GM18861 (cell line): Measurements from ENCODE around the gene POLA2.
"Not testable (repeated sequence)": the region's sequence is repeated elsewhere in the genome, so short reads cannot be mapped to it uniquely, and the experiment has no call there.

Source experiments
- ATAC-seq: cut with Tn5 transposase; IDR thresholded peaks from one replicate; pipeline ENCODE4 v1.9.1; 2021; ENCODE audit not compliant: unreplicated experiment

POLA2 gene

DNA sequence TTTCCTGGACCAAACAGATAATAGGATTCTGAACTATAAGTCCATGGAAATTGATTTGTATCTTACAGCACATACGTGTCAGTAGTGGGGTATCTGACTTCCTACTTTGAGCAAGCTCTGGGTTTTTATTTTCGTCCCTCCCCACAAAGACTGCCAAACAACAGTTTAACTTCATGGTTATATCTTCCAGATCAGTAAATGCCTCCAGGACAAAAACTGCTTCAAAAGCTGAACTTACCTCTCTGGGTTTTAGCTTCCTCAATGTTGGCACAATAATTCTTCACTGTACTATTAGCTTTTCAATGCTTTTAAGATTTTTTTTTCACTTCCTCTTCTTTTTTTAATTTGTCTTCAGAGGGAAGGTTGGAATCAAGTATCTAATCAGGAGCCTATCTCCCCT is 67.7 kb downstream of the POLA2 start:
- no peak for ATAC-seq

GRCh38 chr11:65329944-65330403 is 68.2 kb downstream of the POLA2 start:
- ATAC-seq = no peak

DNA sequence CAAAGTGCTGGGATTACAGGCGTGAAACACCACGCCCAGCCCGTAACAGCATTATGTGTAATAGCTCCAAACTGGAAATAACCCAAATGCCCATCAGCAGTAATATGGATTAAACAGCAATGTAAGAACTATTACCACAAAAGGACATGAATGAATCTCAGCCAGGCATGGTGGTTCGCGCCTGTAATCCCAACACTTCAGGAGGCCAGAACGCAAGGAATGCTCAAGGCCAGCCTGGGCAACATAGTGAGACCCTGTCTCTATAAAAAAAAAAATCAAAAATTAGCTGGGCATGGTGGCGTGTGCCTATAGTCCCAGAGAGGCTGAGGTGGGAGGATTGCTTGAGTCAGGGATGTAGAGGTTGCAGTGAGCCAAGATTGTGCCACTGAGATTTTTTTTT is 68.8 kb downstream of the POLA2 start:
- no peak for ATAC-seq

GRCh38 chr11:65332591-65332990 is 70.8 kb downstream of the POLA2 start:
- not testable (repeated sequence) for ATAC-seq

GRCh38 chr11:65334696-65335295 is 73.0 kb downstream of the POLA2 start:
- no peak for ATAC-seq

DNA sequence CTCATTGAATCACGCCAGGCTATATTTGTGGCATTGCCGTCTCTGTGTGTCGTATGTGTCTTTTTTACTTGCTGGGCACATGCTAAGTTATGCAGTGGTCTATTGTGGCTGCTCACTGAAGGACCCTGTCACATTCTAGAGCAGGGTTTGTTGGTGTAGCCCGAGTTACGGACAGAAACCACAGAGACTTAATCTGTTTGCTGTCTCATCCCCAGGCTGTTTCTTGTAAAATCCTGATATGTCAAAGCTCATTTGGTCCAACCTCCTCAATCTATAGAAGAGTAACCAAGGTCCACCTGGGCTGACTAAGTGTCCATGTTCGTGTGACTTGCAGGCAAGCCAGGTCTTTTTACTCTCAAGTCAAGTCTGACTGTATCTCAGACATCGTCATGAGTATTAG is 76.9 kb downstream of the POLA2 start:
- no peak for ATAC-seq

DNA sequence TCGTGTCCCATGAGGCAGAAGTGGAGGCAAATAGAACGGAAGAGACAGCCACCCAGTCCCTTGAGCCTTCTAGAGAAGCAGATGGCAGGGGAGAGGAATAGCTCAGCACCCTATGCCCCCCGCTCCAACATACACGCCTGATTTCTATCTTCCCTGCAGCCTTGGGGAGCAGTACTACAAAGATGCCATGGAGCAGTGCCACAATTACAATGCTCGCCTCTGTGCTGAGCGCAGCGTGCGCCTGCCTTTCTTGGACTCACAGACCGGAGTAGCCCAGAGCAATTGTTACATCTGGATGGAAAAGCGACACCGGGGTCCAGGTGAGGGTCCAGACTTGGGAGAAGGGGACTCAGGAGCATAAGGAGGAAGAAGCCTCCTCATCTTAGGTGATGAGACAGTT is 78.5 kb downstream of the POLA2 start:
- no peak for ATAC-seq

DNA sequence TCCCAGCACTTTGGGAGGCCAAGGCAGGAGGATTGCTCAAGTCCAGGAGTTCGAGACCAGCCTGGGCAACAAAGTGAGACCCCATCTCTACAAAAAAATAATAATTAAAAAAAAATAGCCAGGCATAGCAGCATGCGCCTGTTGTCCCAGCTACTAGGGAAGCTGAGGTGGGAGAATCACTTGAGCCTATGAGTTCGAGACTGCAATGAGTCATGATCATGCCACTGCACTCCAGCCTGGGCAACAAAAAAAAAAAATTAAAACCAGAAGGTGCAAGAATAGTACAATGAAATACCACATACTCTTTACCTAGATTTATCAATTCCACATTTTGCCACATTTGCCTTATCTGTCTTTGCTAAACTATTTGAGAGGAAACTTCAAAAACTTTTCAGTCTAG is 80.1 kb downstream of the POLA2 start:
- no peak for ATAC-seq
